CD4-positive, alpha-beta T cell treated with Interleukin-10 for 1 hour (primary cell): ENCODE data around the gene COL6A1.
A peak's percentile ranks its signal among the peaks of the same experiment; 100 is the strongest.

Source experiments
- DNase-seq: peaks from one replicate; pipeline ENCODE4 v3.0.0-alpha.2; 2020

The COL6A1 gene

GRCh38 chr21:45981151-45982091 is at the start of gene COL6A1:
TSS of gene COL6A1 (plus strand) at chr21:45981770. CDS start at chr21:45981851, 81 bp downstream.
- peak; percentile 59 for DNase-seq

DNA sequence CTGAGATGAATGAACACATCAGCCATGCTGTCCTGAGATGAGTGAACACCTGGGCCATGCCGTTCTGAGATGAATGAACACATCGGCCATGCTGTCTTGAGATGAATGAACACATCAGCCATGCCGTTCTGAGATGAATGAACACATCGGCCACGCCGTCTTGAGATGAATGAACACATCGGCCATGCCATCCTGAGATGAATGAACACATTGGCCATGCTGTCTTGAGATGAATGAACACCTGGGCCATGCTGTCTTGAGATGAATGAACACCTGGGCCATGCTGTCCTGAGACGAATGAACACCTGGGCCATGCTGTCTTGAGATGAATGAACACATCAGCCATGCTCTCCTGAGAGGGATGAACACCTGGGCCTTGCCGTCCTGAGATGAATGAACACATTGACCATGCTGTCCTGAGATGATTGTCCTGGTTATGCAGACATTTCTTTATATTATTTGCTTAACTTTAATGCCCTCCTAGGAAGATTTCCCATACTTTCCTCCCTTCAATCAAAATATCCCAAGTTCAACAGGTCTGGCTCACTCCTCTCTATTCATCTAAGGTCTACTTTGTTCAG is 48.6 kb upstream of the COL6A1 start:
- no peak for DNase-seq

DNA sequence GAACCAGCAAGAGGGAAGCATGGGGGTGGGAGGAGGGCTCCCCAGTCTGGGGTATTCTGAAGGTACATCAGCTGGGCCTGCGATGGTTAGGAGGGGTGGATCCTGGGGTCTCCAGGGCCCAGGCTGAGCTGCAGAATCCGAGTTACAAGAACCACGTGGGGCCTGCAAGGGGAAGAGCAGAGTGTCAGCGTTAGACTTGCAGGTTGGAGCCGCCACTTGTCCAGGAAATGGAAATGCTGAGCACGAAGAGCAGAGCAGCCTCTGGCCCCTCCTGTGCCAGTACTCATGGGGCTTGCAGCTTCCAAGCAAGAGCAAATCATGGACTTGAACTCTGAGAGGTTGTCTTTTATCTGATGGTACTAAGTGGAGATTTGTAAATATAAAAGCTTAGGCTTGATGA is 47.5 kb upstream of the COL6A1 start:
- no peak for DNase-seq

- no peak for DNase-seq
Measured at GRCh38 chr21:45934554-45934953, 47.0 kb upstream of the COL6A1 start.

DNA sequence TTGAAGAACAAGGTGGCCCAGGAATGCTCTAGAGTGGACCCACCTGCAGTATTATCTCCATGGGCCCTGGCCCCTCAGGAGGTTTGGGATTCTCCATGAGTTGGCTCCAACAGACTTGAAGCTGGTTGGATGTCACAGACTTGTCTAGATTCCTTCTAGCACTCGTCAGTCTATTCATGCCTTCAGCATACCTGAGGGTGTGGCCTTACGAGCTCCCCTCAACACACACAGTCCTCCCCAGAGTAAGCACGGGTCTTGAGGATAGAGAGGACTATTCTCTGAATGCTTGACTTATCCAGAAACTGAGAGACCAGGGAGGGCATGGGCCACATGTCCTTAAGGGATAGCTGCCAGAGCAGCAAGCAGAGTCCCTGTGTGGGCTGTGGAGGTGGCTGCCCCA is 45.9 kb upstream of the COL6A1 start:
- DNase-seq: no peak

DNA sequence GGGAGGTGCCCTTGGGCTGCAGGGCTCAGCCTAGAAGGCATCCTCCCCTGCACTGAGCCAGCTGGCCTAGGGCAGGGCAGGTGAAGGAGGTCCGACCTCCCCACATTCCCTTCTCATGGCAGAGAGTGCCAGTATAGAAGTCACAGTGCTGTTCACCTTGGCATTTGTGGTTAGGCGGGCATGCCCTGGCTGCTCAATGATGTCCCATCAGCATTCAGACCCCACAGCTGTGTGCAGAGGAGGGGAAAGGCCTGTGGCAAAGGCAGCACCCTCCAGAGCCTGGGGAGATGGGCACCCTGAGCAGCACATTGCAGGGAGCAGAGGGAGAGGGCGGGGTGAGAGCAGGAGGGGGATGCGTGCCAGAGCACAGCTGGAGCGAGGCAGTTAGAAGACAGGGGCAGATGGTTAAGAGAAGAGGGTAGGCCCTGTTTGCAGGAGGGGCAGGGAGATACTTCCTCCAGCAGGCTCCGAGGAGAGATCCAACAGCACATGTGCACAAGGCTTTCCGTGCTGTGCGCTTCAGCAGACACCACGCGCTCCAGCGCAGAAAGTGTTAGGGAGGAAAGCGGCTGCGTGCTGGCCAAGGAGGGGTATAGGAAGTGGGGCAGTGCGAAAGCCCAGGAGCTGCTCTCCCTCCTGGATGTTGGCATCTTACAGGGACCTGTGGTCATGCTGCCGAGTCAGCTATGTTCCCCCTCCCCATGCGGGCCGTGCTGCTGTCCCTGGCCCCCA is 43.7 kb upstream of the COL6A1 start:
- DNase-seq: no peak

- no peak for DNase-seq
Measured at GRCh38 chr21:45938453-45938755, 43.2 kb upstream of the COL6A1 start.

- DNase-seq: no peak
Measured at GRCh38 chr21:45938811-45939520, 42.6 kb upstream of the COL6A1 start.

DNA sequence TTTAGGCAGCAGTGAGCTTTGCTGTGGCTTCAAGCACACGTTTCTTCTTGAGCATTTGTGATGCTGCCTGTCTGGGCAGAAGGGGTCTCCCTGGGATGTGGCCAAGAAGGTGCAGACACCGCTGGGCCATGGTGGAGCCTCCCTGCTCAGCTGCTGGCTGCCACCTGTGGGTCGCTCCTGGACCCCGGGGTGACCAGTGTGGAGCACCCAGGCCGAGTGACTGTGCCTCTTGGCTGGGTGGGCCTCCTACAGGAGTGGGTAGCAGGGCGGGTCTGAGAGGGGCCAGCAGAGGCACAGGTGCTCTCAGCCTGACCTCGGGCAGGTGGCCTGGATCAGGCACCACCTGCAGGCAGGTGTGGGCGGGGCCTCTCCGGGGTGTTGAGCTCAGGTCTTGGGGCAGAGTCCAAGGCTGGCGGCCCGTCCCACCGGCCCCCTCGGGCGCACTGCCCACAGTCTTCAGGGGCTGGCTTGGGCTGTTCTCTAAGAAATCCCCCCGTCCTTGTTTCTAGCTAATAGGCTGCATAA is 42.0 kb upstream of the COL6A1 start:
- DNase-seq: no peak

DNA sequence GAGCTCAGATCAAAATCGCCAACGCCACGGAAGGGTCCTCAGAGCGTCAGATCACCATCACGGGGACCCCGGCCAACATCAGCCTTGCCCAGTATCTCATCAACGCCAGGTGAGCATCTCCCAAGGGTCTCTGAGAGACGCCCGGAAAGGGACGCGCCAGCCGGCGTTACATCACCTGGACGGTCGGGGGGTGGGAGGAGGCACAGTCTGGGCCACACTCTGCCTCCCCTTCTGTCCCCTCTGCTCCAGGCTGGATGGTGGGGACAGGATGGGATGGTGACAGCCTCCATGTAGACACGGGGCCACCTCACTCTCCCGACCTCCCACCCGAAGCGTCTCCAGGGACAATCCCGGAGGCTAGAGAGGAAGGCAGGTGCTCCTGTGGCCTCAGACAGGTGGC is 41.5 kb upstream of the COL6A1 start:
- no peak for DNase-seq

DNA sequence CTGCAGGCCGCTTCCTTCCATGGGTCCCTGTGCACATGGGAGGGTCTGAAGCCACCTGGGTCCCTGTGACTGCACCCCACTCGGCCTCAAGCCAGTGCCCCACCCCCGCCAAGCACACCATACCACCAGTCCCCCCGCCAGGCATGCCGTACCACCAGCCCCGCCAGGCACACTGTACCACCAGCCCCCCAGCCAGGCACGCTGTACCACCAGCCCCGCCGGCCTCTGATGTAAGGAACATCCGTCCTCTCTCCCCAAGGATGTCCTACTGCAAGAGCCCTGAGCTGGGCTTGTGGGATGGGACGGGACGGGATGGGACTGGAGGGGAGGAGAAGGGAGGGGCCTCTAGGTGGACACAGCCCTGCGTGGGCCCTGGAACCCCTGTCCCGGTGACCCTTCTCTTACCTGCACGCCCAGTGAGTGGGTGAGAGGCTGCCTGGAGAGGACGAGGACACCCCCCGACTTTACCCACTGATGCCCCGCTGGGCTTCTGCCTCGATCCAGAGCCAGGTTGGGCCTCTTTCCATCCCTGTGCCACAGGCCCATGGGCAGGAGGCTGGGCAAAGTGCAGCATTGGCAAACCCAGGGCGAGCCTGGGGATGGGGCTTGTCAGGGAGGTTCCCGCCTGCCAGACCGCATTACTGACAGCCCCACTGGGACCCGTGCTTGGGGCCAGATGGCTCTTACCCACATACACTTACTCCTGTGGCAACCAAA is 40.8 kb upstream of the COL6A1 start:
- DNase-seq: no peak

DNA sequence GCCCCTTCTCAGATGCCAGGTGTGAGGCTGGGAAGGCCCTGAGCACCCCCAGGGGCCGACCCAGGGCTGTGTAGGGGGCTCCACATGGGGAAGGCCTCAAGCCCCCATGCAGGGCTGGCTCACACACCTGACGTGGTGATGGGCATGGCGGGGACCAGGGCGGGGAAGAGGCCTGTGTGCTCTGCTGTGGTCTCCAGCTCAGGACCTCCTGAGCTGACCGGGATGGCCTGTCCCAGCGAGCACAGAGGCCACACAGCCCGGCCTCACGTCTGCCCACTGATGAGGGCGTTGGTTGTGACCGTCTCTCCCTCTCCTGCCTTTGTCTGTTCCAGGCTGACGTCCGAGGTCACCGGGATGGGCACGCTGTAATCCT is 40.2 kb upstream of the COL6A1 start:
- DNase-seq: no peak

- DNase-seq: no peak
Measured at GRCh38 chr21:45941717-45942546, 39.6 kb upstream of the COL6A1 start.

GRCh38 chr21:45942755-45943629 is 38.6 kb upstream of the COL6A1 start:
- no peak for DNase-seq

- no peak for DNase-seq
Measured at GRCh38 chr21:45943630-45944540, 37.7 kb upstream of the COL6A1 start.

DNA sequence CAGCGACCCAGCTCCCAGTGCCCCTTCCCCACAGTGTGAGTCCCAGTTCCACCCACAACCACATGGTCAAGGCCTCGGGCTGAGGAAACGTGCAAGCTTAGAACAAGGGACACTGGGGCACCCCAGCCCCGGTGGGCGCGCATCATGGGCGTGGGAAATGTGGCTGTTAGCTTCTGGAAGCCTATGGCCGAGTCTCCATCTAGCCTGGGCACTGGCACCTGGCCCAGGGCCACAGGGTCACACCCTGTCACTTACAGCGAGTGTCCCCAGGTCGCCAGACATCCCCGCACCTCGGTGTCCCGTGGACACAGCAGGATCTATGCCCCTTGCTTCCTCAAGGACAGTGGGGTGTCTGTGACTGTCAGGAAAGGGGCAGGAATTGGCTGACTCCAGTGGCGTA is 37.0 kb upstream of the COL6A1 start:
- DNase-seq: no peak

- no peak for DNase-seq
Measured at GRCh38 chr21:45945066-45945867, 36.3 kb upstream of the COL6A1 start.

DNA sequence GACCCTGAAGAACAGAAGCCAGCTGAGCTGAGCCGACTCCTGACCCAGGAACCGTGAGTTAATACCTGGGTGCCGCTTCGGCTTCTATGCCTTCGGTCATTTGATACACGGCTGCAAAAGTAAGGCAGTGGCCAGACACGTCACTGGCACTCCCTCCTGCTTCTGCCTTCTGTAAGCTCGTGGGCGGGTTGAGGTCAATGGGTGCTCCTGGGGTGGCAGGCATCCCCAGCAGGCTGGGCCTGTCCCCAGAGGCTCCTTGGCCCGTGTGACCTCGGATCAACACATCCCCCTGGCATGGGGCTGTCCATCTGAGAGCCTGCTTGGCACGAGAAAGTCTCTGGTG is 35.7 kb upstream of the COL6A1 start:
- no peak for DNase-seq

DNA sequence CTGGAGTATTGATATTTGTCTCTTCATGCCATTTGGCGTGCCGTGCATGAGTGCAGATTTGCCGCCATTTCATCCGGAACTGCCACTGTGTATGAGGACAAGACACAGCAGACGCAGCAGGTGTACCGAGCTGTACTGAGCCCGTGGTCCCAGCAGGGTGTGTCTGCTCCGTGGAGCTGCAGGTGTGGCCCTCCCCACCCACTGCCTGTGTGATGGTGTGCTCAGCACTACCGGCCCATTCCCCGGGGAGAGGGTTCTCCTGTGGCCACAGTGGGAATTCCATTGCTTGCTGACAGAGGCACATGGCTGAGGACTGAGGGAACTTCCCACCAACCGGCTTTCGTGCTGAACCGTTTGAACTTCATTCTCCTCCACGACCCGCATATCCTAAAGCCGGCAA is 34.3 kb upstream of the COL6A1 start:
- no peak for DNase-seq
